ENCODE data around the gene LENG8.
"Not testable (repeated sequence)": the region's sequence is repeated elsewhere in the genome, so short reads cannot be mapped to it uniquely, and the experiment has no call there.

LENG8 gene

GRCh38 chr19:54434112-54434872 lies 14.7 kb upstream of the LENG8 start:
- H3K9ac ChIP-seq (ENCODE audit: low read length), result no peak overlapping the region
- H3K27me3 ChIP-seq (ENCODE audit: control insufficient read depth, insufficient read depth, low read length), result no peaks in the 10 kb centered on the region
- H3K36me3 ChIP-seq (ENCODE audit: control insufficient read depth, low read depth, low read length), result no peaks in the 10 kb centered on the region
- peaks cover 13% of the 10 kb centered on the region for H3K4me1 ChIP-seq (ENCODE audit: control insufficient read depth, low read depth, low read length)
- no peaks in the 10 kb centered on the region for H3K9me3 ChIP-seq (ENCODE audit: control insufficient read depth, low read depth, low read length)
- no peak overlapping the region for H3K4me3 ChIP-seq (ENCODE audit: low read length)
- H3K27ac ChIP-seq (ENCODE audit: low read length), result no peak overlapping the region

GRCh38 chr19:54434873-54435214 lies 14.2 kb upstream of the LENG8 start:
- Histone ChIP-seq H3K9me3 (ENCODE audit: control insufficient read depth, low read depth, low read length) (no peaks in the 10 kb centered on the region), H3K9ac (ENCODE audit: low read length) (no peak overlapping the region), H3K27me3 (ENCODE audit: control insufficient read depth, insufficient read depth, low read length) (no peaks in the 10 kb centered on the region), H3K4me3 (ENCODE audit: low read length) (no peak overlapping the region), H3K4me1 (ENCODE audit: control insufficient read depth, low read depth, low read length) (peaks cover 13% of the 10 kb centered on the region), H3K27ac (ENCODE audit: low read length) (no peak overlapping the region), H3K36me3 (ENCODE audit: control insufficient read depth, low read depth, low read length) (no peaks in the 10 kb centered on the region)

GRCh38 chr19:54435551-54436016 lies 13.4 kb upstream of the LENG8 start:
- H3K27ac ChIP-seq (ENCODE audit: low read length), result no peak overlapping the region
- H3K9me3 ChIP-seq (ENCODE audit: control insufficient read depth, low read depth, low read length), result no peaks in the 10 kb centered on the region
- no peaks in the 10 kb centered on the region for H3K36me3 ChIP-seq (ENCODE audit: control insufficient read depth, low read depth, low read length)
- no peak overlapping the region for H3K4me3 ChIP-seq (ENCODE audit: low read length)
- H3K4me1 ChIP-seq (ENCODE audit: control insufficient read depth, low read depth, low read length), result peaks cover 13% of the 10 kb centered on the region
- no peaks in the 10 kb centered on the region for H3K27me3 ChIP-seq (ENCODE audit: control insufficient read depth, insufficient read depth, low read length)
- no peak overlapping the region for H3K9ac ChIP-seq (ENCODE audit: low read length)

GRCh38 chr19:54436031-54436523 lies 12.9 kb upstream of the LENG8 start:
- Histone ChIP-seq H3K9me3 (ENCODE audit: control insufficient read depth, low read depth, low read length) (no peaks in the 10 kb centered on the region), H3K27ac (ENCODE audit: low read length) (no peak overlapping the region), H3K4me1 (ENCODE audit: control insufficient read depth, low read depth, low read length) (peaks cover 13% of the 10 kb centered on the region), H3K27me3 (ENCODE audit: control insufficient read depth, insufficient read depth, low read length) (no peaks in the 10 kb centered on the region), H3K4me3 (ENCODE audit: low read length) (no peak overlapping the region), H3K36me3 (ENCODE audit: control insufficient read depth, low read depth, low read length) (no peaks in the 10 kb centered on the region), H3K9ac (ENCODE audit: low read length) (no peak overlapping the region)

GRCh38 chr19:54436628-54437252 lies 12.3 kb upstream of the LENG8 start:
- H3K27ac ChIP-seq (ENCODE audit: low read length), result no peak overlapping the region
- no peak overlapping the region for H3K4me3 ChIP-seq (ENCODE audit: low read length)
- H3K9ac ChIP-seq (ENCODE audit: low read length), result no peak overlapping the region
- no peaks in the 10 kb centered on the region for H3K9me3 ChIP-seq (ENCODE audit: control insufficient read depth, low read depth, low read length)
- H3K36me3 ChIP-seq (ENCODE audit: control insufficient read depth, low read depth, low read length), result no peaks in the 10 kb centered on the region
- H3K27me3 ChIP-seq (ENCODE audit: control insufficient read depth, insufficient read depth, low read length), result no peaks in the 10 kb centered on the region
- H3K4me1 ChIP-seq (ENCODE audit: control insufficient read depth, low read depth, low read length), result peaks cover 13% of the 10 kb centered on the region

GRCh38 chr19:54439174-54439851 lies 9.7 kb upstream of the LENG8 start:
- no peaks in the 10 kb centered on the region for H3K36me3 ChIP-seq (ENCODE audit: control insufficient read depth, low read depth, low read length)
- peaks cover 12% of the 10 kb centered on the region for H3K4me1 ChIP-seq (ENCODE audit: control insufficient read depth, low read depth, low read length)
- no peak overlapping the region for H3K9ac ChIP-seq (ENCODE audit: low read length)
- H3K4me3 ChIP-seq (ENCODE audit: low read length), result no peak overlapping the region
- no peaks in the 10 kb centered on the region for H3K27me3 ChIP-seq (ENCODE audit: control insufficient read depth, insufficient read depth, low read length)
- H3K9me3 ChIP-seq (ENCODE audit: control insufficient read depth, low read depth, low read length), result no peaks in the 10 kb centered on the region
- no peak overlapping the region for H3K27ac ChIP-seq (ENCODE audit: low read length)

GRCh38 chr19:54440641-54441040 lies 8.4 kb upstream of the LENG8 start:
- H3K9me3 ChIP-seq (ENCODE audit: control insufficient read depth, low read depth, low read length), result no peaks in the 10 kb centered on the region
- H3K27ac ChIP-seq (ENCODE audit: low read length), result no peak overlapping the region
- H3K36me3 ChIP-seq (ENCODE audit: control insufficient read depth, low read depth, low read length), result peaks cover 4% of the 10 kb centered on the region
- no peaks in the 10 kb centered on the region for H3K27me3 ChIP-seq (ENCODE audit: control insufficient read depth, insufficient read depth, low read length)
- no peak overlapping the region for H3K9ac ChIP-seq (ENCODE audit: low read length)
- H3K4me1 ChIP-seq (ENCODE audit: control insufficient read depth, low read depth, low read length), result peaks cover 8% of the 10 kb centered on the region
- no peak overlapping the region for H3K4me3 ChIP-seq (ENCODE audit: low read length)

GRCh38 chr19:54444737-54445136 lies 4.3 kb upstream of the LENG8 start:
- peaks cover 7% of the 10 kb centered on the region for H3K36me3 ChIP-seq (ENCODE audit: control insufficient read depth, low read depth, low read length)
- no peaks in the 10 kb centered on the region for H3K27me3 ChIP-seq (ENCODE audit: control insufficient read depth, insufficient read depth, low read length)
- H3K4me3 ChIP-seq (ENCODE audit: low read length), result no peak overlapping the region
- no peaks in the 10 kb centered on the region for H3K4me1 ChIP-seq (ENCODE audit: control insufficient read depth, low read depth, low read length)
- H3K9ac ChIP-seq (ENCODE audit: low read length), result no peak overlapping the region
- H3K27ac ChIP-seq (ENCODE audit: low read length), result no peak overlapping the region
- no peaks in the 10 kb centered on the region for H3K9me3 ChIP-seq (ENCODE audit: control insufficient read depth, low read depth, low read length)

- not testable (repeated sequence) for H3K4me3 ChIP-seq (ENCODE audit: low read length)
Measured at GRCh38 chr19:54446349-54446748, 2.6 kb upstream of the LENG8 start.

GRCh38 chr19:54448040-54448773 lies 792 bp upstream of the LENG8 start:
- H3K36me3 ChIP-seq (ENCODE audit: control insufficient read depth, low read depth, low read length), result peaks cover 28% of the 10 kb centered on the region

More at GRCh38 chr19:54446349-54446748, 2.6 kb upstream of the LENG8 start:
- not testable (repeated sequence) for H3K36me3 ChIP-seq (ENCODE audit: control insufficient read depth, low read depth, low read length); H3K27ac ChIP-seq (ENCODE audit: low read length); H3K27me3 ChIP-seq (ENCODE audit: control insufficient read depth, insufficient read depth, low read length); H3K4me1 ChIP-seq (ENCODE audit: control insufficient read depth, low read depth, low read length); H3K9ac ChIP-seq (ENCODE audit: low read length); H3K9me3 ChIP-seq (ENCODE audit: control insufficient read depth, low read depth, low read length)

GRCh38 chr19:54449701-54450069 lies 686 bp downstream of the LENG8 start:
- no peak overlapping the region for H3K27ac ChIP-seq (ENCODE audit: low read length)
- peaks cover 43% of the 10 kb centered on the region for H3K36me3 ChIP-seq (ENCODE audit: control insufficient read depth, low read depth, low read length)
- H3K9me3 ChIP-seq (ENCODE audit: control insufficient read depth, low read depth, low read length), result no peaks in the 10 kb centered on the region
- H3K9ac ChIP-seq (ENCODE audit: low read length), result peak overlapping the region; percentile 76
- H3K27me3 ChIP-seq (ENCODE audit: control insufficient read depth, insufficient read depth, low read length), result no peaks in the 10 kb centered on the region
- peaks cover 5% of the 10 kb centered on the region for H3K4me1 ChIP-seq (ENCODE audit: control insufficient read depth, low read depth, low read length)
- H3K4me3 ChIP-seq (ENCODE audit: low read length), result peak overlapping the region; percentile 88

More at GRCh38 chr19:54448040-54448773, 792 bp upstream of the LENG8 start:
- peak overlapping the region; percentile 88 for H3K4me3 ChIP-seq (ENCODE audit: low read length)
- H3K9me3 ChIP-seq (ENCODE audit: control insufficient read depth, low read depth, low read length), result no peaks in the 10 kb centered on the region
- no peaks in the 10 kb centered on the region for H3K27me3 ChIP-seq (ENCODE audit: control insufficient read depth, insufficient read depth, low read length)
- peaks cover 5% of the 10 kb centered on the region for H3K4me1 ChIP-seq (ENCODE audit: control insufficient read depth, low read depth, low read length)
- H3K27ac ChIP-seq (ENCODE audit: low read length), result peak overlapping the region; percentile 22
- peak overlapping the region; percentile 76 for H3K9ac ChIP-seq (ENCODE audit: low read length)
